NCI-H345 treated with DMSO at 0.1 percent for 48 hours (cell line): ENCODE measurements around the gene C18orf54.
"Not testable (repeated sequence)": the region's sequence is repeated elsewhere in the genome, so short reads cannot be mapped to it uniquely, and the experiment has no call there.

ENCODE experiments used
- DNase-seq: peaks from one replicate; lab custom pipeline; 2025; ENCODE audit not compliant: unreplicated experiment; lab: John Stamatoyannopoulos, UW

Gene C18orf54

GRCh38 chr18:54357660-54358494, at the start of gene C18orf54, which contains the start of gene STARD6:
Gene C18orf54, plus strand, starts transcription at chr18:54357906. Its CDS starts 2,667 bp downstream, at chr18:54360573.
Gene STARD6, minus strand, starts transcription at chr18:54357858. Its CDS starts 3,285 bp downstream, at chr18:54354573.
- peak; percentile 76 for DNase-seq

- DNase-seq, result not testable (repeated sequence)
Observed at GRCh38 chr18:54309564-54309963, 48.1 kb upstream of the C18orf54 start.

DNA sequence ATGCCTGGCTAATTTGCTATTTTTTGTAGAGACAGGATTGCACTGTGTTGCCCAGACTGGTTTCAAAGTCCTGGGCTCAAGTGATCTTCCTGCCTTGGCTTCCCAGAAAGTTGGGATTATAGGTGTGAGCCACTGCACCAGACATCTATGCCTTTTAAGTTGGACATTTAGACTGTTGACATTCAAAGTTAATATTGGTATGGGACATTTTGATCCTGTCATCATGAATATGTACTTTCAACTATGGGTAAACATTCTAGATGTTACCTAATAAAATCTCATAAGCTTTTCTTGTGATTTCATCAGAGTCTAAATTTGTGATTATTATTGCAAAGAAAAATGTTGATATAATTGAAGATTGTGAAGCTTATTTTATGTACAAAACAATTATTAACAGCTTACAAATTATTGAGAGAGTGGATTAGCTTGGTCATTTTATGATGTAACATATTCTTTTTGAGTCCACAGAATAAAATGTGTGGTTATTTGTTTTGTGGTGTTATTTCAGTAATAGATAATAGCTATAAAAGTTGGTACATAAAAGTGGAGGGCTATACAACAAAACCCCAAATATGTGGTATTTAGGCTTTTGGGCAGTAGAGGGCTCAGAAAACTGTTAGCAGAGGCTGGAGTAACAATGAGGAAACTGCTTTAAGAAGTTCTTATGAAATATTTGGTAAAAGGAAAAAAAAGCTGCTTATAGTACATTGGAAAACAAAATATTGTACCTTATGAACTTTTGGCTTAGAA, 41.5 kb upstream of the C18orf54 start:
- DNase-seq, result no peak

DNA sequence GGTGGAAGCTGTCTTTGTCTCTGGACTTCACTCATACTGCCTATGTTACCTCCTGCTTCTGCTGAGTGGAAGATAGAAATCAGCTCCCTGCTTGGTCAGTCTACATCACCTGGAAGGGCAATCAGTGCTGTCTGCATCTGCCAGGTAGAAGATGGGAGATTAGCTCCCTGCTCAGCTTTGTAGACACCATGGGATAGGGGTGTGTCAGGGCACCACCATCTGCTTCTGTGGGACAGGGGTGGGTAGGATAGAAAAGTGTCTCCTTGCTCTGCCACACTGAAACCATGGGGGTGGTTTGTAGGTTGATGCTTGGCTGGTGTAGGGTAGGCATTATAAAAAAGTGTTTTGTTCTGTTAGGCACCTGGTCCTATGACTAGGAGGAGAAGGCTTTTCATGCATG, 34.1 kb upstream of the C18orf54 start:
- no peak for DNase-seq

- DNase-seq, result no peak
Observed at GRCh38 chr18:54323970-54324369, 33.7 kb upstream of the C18orf54 start.

DNA sequence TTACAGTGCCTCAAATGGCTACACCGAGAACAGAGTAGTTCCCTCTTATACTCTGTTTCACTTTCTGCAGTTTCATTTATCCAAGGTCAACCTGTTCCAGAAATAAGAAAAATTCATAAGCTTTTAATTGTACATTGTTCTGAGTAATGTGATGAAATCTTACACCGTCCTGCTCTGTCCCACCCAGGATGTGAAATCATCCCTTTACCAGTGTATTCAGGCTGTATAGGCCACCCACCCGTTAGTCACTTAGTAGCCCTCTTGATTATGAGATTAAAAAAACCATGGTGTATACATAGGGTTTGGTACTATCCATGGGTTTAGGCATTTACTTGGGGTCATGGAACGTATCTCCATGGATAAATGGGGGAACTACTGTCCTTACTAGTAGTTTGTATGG, 29.9 kb upstream of the C18orf54 start:
- no peak for DNase-seq

DNA sequence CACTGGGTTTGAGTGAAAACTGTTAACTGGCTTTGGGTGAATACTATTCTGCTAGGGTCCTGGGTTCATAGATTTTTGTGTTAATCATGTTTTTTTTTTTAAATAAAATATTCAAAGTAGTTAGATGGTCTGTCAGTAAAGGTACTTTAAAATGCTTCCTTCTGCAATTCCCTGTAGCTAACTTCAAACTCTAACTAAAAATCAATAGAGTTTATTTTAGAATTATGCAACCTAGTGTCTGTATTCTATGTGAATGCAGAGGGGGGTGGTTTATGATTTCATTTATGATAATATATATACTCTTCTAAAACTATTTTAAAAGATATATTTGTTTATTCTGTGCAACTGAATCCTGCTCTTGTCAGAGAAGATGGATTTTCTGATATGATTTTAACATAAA, 27.9 kb upstream of the C18orf54 start:
- no peak for DNase-seq

- DNase-seq, result no peak
Observed at GRCh38 chr18:54330768-54331548, 26.7 kb upstream of the C18orf54 start.

DNA sequence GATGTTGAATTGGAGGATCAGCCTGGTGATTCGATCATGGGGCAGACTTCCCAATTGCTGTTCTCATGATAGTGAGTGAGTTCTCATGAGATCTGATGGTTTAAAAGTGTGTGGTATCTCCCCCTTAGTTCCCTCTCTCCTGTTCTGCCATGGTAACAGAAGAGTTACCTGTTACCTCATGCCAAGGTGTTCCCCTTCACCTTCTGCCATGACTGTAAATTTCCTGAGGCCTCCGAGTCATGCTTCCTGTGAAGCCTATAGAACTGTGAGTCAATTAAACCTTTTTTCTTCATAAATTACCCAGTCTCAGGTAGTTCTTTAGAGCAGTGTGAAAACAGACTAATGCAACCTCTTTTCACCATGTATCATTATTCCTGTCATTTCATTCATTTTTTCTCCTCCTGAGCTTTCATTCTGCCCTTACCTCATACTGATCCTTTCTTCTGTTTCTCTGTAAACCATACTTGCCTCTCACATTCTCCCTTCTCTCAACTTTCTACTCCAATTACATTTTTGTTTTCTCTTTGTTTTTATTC, 22.0 kb upstream of the C18orf54 start:
- no peak for DNase-seq

- DNase-seq, result no peak
Observed at GRCh38 chr18:54338230-54338629, 19.5 kb upstream of the C18orf54 start.

DNA sequence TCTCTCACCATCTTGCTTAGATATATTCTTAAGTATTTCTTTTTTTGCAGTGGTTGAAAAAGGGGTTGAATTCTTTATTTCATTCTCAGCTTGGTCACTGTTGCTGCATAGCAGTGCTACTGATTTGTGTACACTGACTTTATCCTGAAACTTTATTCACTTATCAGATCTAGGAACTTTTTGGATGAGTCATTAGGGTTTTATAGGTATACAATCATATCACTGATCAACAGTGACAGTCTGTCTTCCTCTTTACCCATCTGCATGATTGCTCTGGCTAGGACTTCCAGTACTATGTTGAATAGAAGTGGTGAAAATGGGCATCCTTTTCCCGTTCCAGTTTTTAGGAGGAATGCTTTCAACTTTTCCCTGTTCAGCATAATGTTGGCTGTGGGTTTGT, 6.5 kb upstream of the C18orf54 start:
- DNase-seq, result no peak

- peak; percentile 63 for DNase-seq
Observed at GRCh38 chr18:54357082-54357659, 535 bp upstream of the C18orf54 start.

DNA sequence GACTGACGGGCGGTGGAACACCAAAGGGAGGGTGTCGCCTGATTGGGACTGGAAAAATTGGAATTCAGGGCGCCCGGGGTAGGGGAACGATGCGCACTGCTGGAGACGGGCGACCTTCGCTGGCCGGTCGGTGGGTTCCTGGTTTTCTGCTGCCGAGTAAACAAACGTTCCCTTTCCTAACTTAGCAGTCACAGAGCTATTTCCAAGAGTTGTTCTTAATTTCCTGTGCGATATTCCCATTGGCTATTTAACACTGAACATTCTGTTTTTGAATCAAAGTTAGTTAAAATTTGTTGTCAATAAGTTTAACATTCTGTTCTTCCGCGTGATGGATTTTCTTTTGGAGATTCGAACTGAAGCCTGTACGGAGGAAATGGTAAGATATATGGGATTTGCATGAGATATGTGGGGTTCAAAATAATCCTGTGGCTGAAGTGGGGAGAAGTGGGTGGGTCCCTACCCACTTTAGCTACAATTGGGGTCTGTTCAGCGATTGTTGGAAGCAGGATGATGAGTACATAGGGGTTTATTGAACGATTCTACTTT, 862 bp downstream of the C18orf54 start:
- no peak for DNase-seq

GRCh38 chr18:54359233-54359632, 1.5 kb downstream of the C18orf54 start:
- DNase-seq, result no peak

DNA sequence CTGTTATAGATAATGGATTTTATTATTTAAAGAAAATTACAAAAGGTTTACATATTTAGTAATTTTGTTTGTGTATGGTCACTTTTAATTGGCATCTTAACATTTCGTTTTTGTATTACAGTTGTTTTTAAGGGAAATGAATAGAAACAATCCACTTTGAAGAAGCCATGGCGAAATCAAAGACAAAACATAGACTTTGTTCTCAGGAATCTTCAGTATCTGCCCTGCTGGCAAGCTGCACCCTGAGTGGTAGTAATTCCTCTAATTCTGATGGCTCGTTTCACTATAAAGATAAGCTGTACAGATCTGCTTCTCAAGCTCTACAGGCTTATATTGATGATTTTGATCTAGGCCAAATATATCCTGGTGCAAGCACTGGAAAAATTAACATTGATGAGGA, 2.7 kb downstream of the C18orf54 start:
- no peak for DNase-seq

DNA sequence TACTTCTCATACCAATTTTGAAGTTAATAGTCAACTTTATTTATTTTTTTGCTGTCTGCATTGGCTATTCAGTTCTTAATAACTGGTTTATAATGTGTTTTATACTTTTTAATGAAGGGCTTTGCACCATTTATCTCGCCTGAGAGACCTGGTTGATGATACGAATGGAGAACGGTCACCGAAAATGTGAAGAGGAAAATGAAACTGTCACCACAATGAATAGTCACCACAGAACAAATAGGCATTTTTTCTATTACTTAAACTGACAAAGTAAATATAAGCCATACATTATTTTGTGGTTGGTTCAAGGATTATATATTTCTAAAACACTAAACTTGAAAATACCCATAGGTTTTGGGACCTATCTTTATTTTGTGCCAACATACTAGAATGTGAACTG, 20.4 kb downstream of the C18orf54 start:
- DNase-seq, result no peak

DNA sequence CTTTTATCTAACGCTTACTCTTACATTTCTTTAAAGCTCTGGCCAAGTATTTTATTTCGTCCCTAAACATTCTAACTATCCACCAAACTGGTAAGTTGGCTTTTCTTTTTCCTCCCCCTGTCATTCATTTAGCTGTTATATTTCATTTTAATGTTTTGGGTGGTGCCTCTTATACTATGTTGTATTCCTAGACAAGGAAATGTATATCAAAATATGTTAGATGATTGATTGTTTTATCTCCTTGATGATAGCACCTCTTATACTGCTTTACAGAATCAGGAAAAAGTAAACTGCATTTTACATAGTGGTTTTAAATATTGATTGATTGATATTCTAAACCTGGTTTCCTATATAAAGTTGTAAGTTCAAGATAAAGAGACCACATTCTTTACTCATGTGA, 23.9 kb downstream of the C18orf54 start:
- no peak for DNase-seq

DNA sequence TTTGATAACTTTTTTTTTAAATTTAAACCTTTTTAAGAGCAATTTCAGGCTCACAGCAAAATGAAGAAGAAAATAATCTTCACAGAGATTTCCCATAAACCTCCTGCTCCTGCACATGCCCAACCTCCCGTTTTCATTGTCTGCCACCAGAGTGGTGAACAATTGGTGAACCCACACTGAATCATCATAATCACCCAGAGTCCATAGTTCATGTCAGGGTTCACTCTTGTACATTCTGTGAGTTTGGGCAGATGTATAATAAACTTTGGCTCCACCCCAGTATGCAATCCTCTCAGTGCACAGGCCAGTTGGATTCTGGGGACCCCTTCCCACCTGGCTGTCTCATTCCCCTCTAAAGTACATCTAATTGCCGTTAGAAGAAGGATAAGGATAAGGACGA, 24.4 kb downstream of the C18orf54 start:
- DNase-seq, result no peak

DNA sequence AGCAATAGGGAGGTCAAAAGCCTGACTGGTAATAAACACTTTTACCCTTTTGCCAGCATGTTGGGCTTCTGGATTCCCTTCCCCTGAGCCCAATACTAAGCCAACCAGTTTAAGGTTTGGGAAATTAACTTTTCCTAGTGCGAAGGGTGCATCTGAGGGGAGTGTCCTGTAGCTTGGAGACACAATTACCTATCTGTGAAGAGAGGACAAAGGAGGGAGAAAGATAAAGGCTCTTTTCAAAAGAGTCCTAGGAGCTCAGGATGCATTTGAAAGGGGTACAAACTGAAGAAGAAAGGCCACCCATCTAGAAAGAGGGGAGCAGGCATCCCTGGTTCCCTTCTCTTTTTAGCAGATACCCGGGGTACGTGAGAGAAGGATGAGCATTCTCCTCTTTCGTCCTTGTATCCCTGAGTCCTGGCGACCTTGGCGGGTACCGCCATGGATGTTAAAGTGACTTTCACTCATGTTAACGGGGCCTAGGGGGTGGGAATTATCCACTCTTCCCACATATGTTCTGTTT, 25.1 kb downstream of the C18orf54 start:
- DNase-seq, result no peak

DNA sequence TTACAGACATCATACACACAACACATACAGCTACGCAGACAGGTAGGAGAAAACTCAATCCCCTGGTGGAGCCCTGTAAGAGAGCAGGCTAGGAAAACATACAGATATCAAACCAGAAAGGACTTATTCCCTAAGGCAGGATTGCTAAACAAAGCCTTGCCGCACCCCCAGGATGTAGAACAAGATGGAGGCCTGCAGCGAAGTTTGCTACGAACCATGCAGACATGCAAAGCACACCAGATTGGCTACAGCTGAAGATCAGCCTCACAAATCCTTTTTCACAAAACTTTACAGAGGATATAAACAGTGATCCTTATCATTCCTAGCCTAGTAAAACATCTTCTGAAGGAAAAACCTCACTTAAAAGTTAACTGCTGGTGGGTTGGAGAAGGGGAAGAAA, 28.3 kb downstream of the C18orf54 start:
- DNase-seq, result no peak
